Stimulated activated naive CD8-positive, alpha-beta T cell treated with anti-CD3 and anti-CD28 coated beads, Interleukin-15, Interleukin-2, amounts not matched to agents 100 ng/mL and 50 ng/mL, for 24 hours (primary cell): ENCODE data around the gene SAYSD1.

Source experiments
- H3K27ac Mint-ChIP-seq: one replicate; pipeline ENCODE4 v1.8.0; 2021; ENCODE audit warnings: mild to moderate bottlenecking, mixed read lengths
- H3K27me3 Mint-ChIP-seq: one replicate; pipeline ENCODE4 v1.8.0; 2021; ENCODE audit warnings: mixed read lengths
- H3K36me3 Mint-ChIP-seq: one replicate; pipeline ENCODE4 v1.8.0; 2021; ENCODE audit warnings: low read depth, mixed read lengths
- H3K4me1 Mint-ChIP-seq: one replicate; pipeline ENCODE4 v1.8.0; 2021; ENCODE audit warnings: low read depth, mixed read lengths
- H3K4me3 Mint-ChIP-seq: one replicate; pipeline ENCODE4 v1.8.0; 2021; ENCODE audit warnings: mild to moderate bottlenecking, mixed read lengths
- H3K9me3 Mint-ChIP-seq: one replicate; pipeline ENCODE4 v1.8.0; 2021; ENCODE audit warnings: mixed read lengths

The SAYSD1 gene

GRCh38 chr6:39077882-39078594, 36.9 kb downstream of the SAYSD1 start:
- Mint-ChIP-seq H3K9me3 (no peaks in the 10 kb centered on the region), H3K36me3 (no peaks in the 10 kb centered on the region), H3K4me1 (no peaks in the 10 kb centered on the region), H3K27ac (no peak overlapping the region), H3K27me3 (no peaks in the 10 kb centered on the region), H3K4me3 (no peak overlapping the region)

- Mint-ChIP-seq H3K27ac (no peak overlapping the region), H3K27me3 (no peaks in the 10 kb centered on the region), H3K4me3 (no peak overlapping the region), H3K9me3 (no peaks in the 10 kb centered on the region), H3K36me3 (no peaks in the 10 kb centered on the region), H3K4me1 (no peaks in the 10 kb centered on the region)
Observed at GRCh38 chr6:39076623-39077535, 38.1 kb downstream of the SAYSD1 start.

GRCh38 chr6:39075807-39076622, 39.0 kb downstream of the SAYSD1 start:
- no peaks in the 10 kb centered on the region for H3K27me3 Mint-ChIP-seq

GRCh38 chr6:39075010-39075686, 39.8 kb downstream of the SAYSD1 start:
- Mint-ChIP-seq H3K9me3 (no peaks in the 10 kb centered on the region), H3K4me1 (no peaks in the 10 kb centered on the region), H3K27ac (no peak overlapping the region), H3K4me3 (no peak overlapping the region), H3K36me3 (no peaks in the 10 kb centered on the region), H3K27me3 (no peaks in the 10 kb centered on the region)

More at GRCh38 chr6:39075807-39076622, 39.0 kb downstream of the SAYSD1 start:
- Mint-ChIP-seq H3K4me1 (no peaks in the 10 kb centered on the region), H3K27ac (no peak overlapping the region), H3K9me3 (no peaks in the 10 kb centered on the region), H3K4me3 (no peak overlapping the region), H3K36me3 (no peaks in the 10 kb centered on the region)

GRCh38 chr6:39074486-39074885, 40.5 kb downstream of the SAYSD1 start:
- no peaks in the 10 kb centered on the region for H3K4me1 Mint-ChIP-seq
- no peak overlapping the region for H3K27ac Mint-ChIP-seq
- no peak overlapping the region for H3K4me3 Mint-ChIP-seq
- H3K36me3 Mint-ChIP-seq, result no peaks in the 10 kb centered on the region
- H3K9me3 Mint-ChIP-seq, result no peaks in the 10 kb centered on the region
- no peaks in the 10 kb centered on the region for H3K27me3 Mint-ChIP-seq

GRCh38 chr6:39073471-39074355, 41.3 kb downstream of the SAYSD1 start:
- Mint-ChIP-seq H3K9me3 (no peaks in the 10 kb centered on the region), H3K36me3 (no peaks in the 10 kb centered on the region), H3K4me3 (no peak overlapping the region), H3K27me3 (no peaks in the 10 kb centered on the region), H3K4me1 (no peaks in the 10 kb centered on the region), H3K27ac (peak overlapping the region; percentile 7)

GRCh38 chr6:39072830-39073229, 42.2 kb downstream of the SAYSD1 start:
- H3K9me3 Mint-ChIP-seq, result no peaks in the 10 kb centered on the region
- no peaks in the 10 kb centered on the region for H3K36me3 Mint-ChIP-seq
- H3K27ac Mint-ChIP-seq, result no peak overlapping the region
- H3K27me3 Mint-ChIP-seq, result no peaks in the 10 kb centered on the region
- no peak overlapping the region for H3K4me3 Mint-ChIP-seq
- no peaks in the 10 kb centered on the region for H3K4me1 Mint-ChIP-seq

GRCh38 chr6:39068391-39068790, 46.6 kb downstream of the SAYSD1 start:
- H3K36me3 Mint-ChIP-seq, result no peaks in the 10 kb centered on the region
- H3K27ac Mint-ChIP-seq, result no peak overlapping the region
- no peaks in the 10 kb centered on the region for H3K4me1 Mint-ChIP-seq
- no peak overlapping the region for H3K4me3 Mint-ChIP-seq
- no peaks in the 10 kb centered on the region for H3K9me3 Mint-ChIP-seq
- no peaks in the 10 kb centered on the region for H3K27me3 Mint-ChIP-seq

- no peak overlapping the region for H3K27ac Mint-ChIP-seq
- H3K27me3 Mint-ChIP-seq, result peaks cover 5% of the 10 kb centered on the region
- no peak overlapping the region for H3K4me3 Mint-ChIP-seq
- no peaks in the 10 kb centered on the region for H3K36me3 Mint-ChIP-seq
- H3K4me1 Mint-ChIP-seq, result no peaks in the 10 kb centered on the region
- H3K9me3 Mint-ChIP-seq, result no peaks in the 10 kb centered on the region
Observed at GRCh38 chr6:39065561-39065960, 49.4 kb downstream of the SAYSD1 start.

GRCh38 chr6:39063526-39063925, 51.5 kb downstream of the SAYSD1 start:
- Mint-ChIP-seq H3K27me3 (peaks cover 6% of the 10 kb centered on the region), H3K4me1 (no peaks in the 10 kb centered on the region), H3K4me3 (no peak overlapping the region), H3K27ac (no peak overlapping the region), H3K9me3 (no peaks in the 10 kb centered on the region), H3K36me3 (no peaks in the 10 kb centered on the region)

GRCh38 chr6:39062014-39062740, 52.8 kb downstream of the SAYSD1 start:
- Mint-ChIP-seq H3K36me3 (no peaks in the 10 kb centered on the region), H3K27me3 (peaks cover 6% of the 10 kb centered on the region), H3K4me3 (no peak overlapping the region), H3K4me1 (no peaks in the 10 kb centered on the region), H3K27ac (no peak overlapping the region), H3K9me3 (no peaks in the 10 kb centered on the region)

- Mint-ChIP-seq H3K36me3 (peaks cover 2% of the 10 kb centered on the region), H3K4me3 (no peak overlapping the region), H3K27me3 (peaks cover 6% of the 10 kb centered on the region), H3K27ac (no peak overlapping the region), H3K4me1 (no peaks in the 10 kb centered on the region), H3K9me3 (no peaks in the 10 kb centered on the region)
Observed at GRCh38 chr6:39061588-39061987, 53.4 kb downstream of the SAYSD1 start.

GRCh38 chr6:39061182-39061581, 53.8 kb downstream of the SAYSD1 start:
- Mint-ChIP-seq H3K9me3 (no peaks in the 10 kb centered on the region), H3K4me1 (no peaks in the 10 kb centered on the region), H3K36me3 (peaks cover 3% of the 10 kb centered on the region), H3K4me3 (no peak overlapping the region), H3K27me3 (peaks cover 6% of the 10 kb centered on the region), H3K27ac (no peak overlapping the region)
